ENCODE measurements around the gene ARHGAP5. TPM values are rescaled to one million over a fixed set of nuclear protein-coding genes. Genes with fewer than 3 reads are reported as not detected.

ARHGAP5 gene
- total and polyA plus RNA-seq, 9 of the 15 experiments (the other 6 are each of a cell fraction or from before 2014, with no cell fraction given) = 3.1 to 21.8 (median 12.1) TPM

DNA sequence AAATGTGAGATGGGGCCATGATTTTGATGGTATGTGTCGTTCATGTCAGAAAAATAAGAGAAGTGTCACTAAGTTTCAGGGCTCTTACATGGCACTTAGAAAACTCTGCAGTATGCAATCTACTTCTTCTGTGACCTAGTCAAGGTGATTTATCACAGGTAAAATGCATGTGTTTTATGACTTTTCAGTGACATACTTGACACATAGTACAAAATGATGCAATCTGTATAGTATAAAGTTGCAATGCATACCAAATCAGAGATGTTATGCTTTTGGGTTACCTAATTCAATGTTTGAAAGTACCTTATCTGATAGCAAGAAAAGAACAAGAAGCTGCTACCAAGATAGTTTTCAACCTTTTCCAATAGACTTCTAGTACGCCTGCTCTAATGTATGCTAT lies 21.9 kb upstream of the ARHGAP5 start:
- no peaks in the 10 kb centered on the region for H3K9me1 ChIP-seq (ENCODE audit: control insufficient read depth, insufficient read depth, low read length)
- H3K79me2 ChIP-seq (ENCODE audit: control insufficient read depth, insufficient read depth, low read length) = no peaks in the 10 kb centered on the region
- no peaks in the 10 kb centered on the region for H3K4me1 ChIP-seq (replicated peaks in 1 of 2; ENCODE audit: control insufficient read depth in 2 of 2, insufficient read depth in 2 of 2, low read length in 2 of 2)
- no TSS peak for BruUV-seq (replicated peaks)
- WGBS (ENCODE audit: insufficient coverage, low coverage, missing lambda C conversion rate) = 21% methylated on average over 2 of the region's 2 CpGs
- H3K4me3 ChIP-seq = no peak overlapping the region
- H3K4me2 ChIP-seq (ENCODE audit: insufficient read depth, low read length) = no peak overlapping the region
- intact Hi-C loops (cut with micrococcal nuclease) (no loop called here), in situ Hi-C loops (cut with MboI) (loop anchor here (25.0 kb wide), 1 partner anchor 407 kb away; no protein-coding TSS in a partner anchor)
- ChIA-PET CTCF (ENCODE audit: low intra/inter-chr PET ratio) (no interaction called here), POLR2A (no interaction called here)
- DNase-seq (ENCODE audit: extremely low read depth in 1 of 4, low spot score in 3 of 4) (no peak), ATAC-seq (no peak), FAIRE-seq (no peak)
- no peaks in the 10 kb centered on the region for H3K36me3 ChIP-seq (ENCODE audit: control insufficient read depth, insufficient read depth, low read length)
- H3K9ac ChIP-seq (ENCODE audit: insufficient read depth in 1 of 2, low read depth in 2 of 2, low read length in 2 of 2) = no peak overlapping the region
- H2AFZ ChIP-seq (ENCODE audit: low read depth, low read length) = no peak overlapping the region
- no peaks in the 10 kb centered on the region for H3K9me3 ChIP-seq (replicated peaks; ENCODE audit: control insufficient read depth, insufficient read depth, low read depth, low read length)
- H3K27ac ChIP-seq (ENCODE audit: extremely low read depth, low read depth, low read length) = no peak overlapping the region
- no peaks in the 10 kb centered on the region for H4K20me1 ChIP-seq (replicated peaks; ENCODE audit: control insufficient read depth, insufficient read depth, low read length)
- peaks cover 0 to 3% of the 10 kb centered on the region in 2 experiments; a peak in 1 of 5 replicates for H3K27me3 ChIP-seq (ENCODE audit: control insufficient read depth in 2 of 2, insufficient read depth in 2 of 2, low read length in 2 of 2)
- TF ChIP-seq CEBPB (tag; IDR thresholded peaks at IDR 0.05) (0 out of 2 replicates have a peak, but pooled peaks have one; percentile 8), TCF3 (CRISPR knock-in tag; IDR thresholded peaks at IDR 0.05) (no peak), FOS (IDR thresholded peaks at IDR 0.05; ENCODE audit: extremely low read depth, insufficient read length) (no peak), CEBPG (CRISPR knock-in tag; IDR thresholded peaks at IDR 0.05) (no peak), CEBPG (tag; conservative IDR thresholded peaks at IDR 0.05 in 1 of 2, IDR thresholded peaks at IDR 0.05 in 1 of 2) (0 out of 4 replicates have a peak, but pooled peaks have one; percentile 30 to 39), TSC22D4 (tag; IDR thresholded peaks at IDR 0.05) (no peak), MCM3 (IDR thresholded peaks at IDR 0.05) (no peak), TEAD1 (CRISPR knock-in tag; IDR thresholded peaks at IDR 0.05) (no peak), HNRNPLL (IDR thresholded peaks at IDR 0.05; ENCODE audit: low read depth, low read length, poor library complexity, severe bottlenecking) (no peak)

All from K562 (cell line).